H1 (cell line): ENCODE measurements around the gene LGR4. TPM values are rescaled to one million over a fixed set of nuclear protein-coding genes. Genes with fewer than 3 reads are reported as not detected.
"Not testable (repeated sequence)": the region's sequence is repeated elsewhere in the genome, so short reads cannot be mapped to it uniquely, and the experiment has no call there.

Experiments
- CTCF ChIA-PET: fragments of 300-600 bp; sonication (Branson Sonifier 250); formaldehyde crosslinking; loops from one replicate; lab custom pipeline; 2021; ENCODE audit not compliant: partially characterized antibody; lab: Charles Lee
- POLR2A ChIA-PET: fragments of 300-600 bp; sonication (Branson Sonifier 250); formaldehyde crosslinking; loops from one replicate; lab custom pipeline; 2021; ENCODE audit warnings: inconsistent platforms; ENCODE audit not compliant: partially characterized antibody; lab: Charles Lee
- DNase-seq, 2 experiments: peaks; one replicate each; pipeline versions ENCODE4 v3.0.0 to v3.0.0-alpha.2; 2010 to 2022; ENCODE audit warnings: low spot score in 2 of 2, low read depth in 1 of 2, mixed read lengths in 1 of 2
- FAIRE-seq: peaks from 2 replicates; lab custom pipeline; 2011; peaks lifted over from hg19 to GRCh38; lab: Jason Lieb, UNC
- H2AFZ ChIP-seq: 2 replicates; pipeline ENCODE4 v1.8.1; 2012; ENCODE audit warnings: low read length, inconsistent platforms
- H2AK5ac ChIP-seq: 2 replicates; pipeline ENCODE4 v1.6.1; 2013; ENCODE audit warnings: low read depth, low read length
- H2BK120ac ChIP-seq: replicated peaks from 2 replicates; pipeline ENCODE3; 2013; ENCODE audit warnings: low read depth, low read length, inconsistent platforms
- H2BK12ac ChIP-seq: 2 replicates; pipeline ENCODE4 v1.6.1; 2013; ENCODE audit warnings: low read depth, low read length
- H2BK15ac ChIP-seq: 2 replicates; pipeline ENCODE4 v1.6.1; 2013; ENCODE audit warnings: low read length
- H2BK20ac ChIP-seq: 2 replicates; pipeline ENCODE4 v1.6.1; 2013; ENCODE audit warnings: low read length
- H2BK5ac ChIP-seq: 2 replicates; pipeline ENCODE4 v1.6.1; 2013; ENCODE audit warnings: low read depth, low read length
- H3K14ac ChIP-seq: 2 replicates; pipeline ENCODE4 v1.6.1; 2013; ENCODE audit warnings: inconsistent platforms; ENCODE audit not compliant: insufficient read length
- H3K18ac ChIP-seq: 2 replicates; pipeline ENCODE4 v1.6.1; 2013; ENCODE audit warnings: low read length; ENCODE audit errors: extremely low read depth
- H3K23ac ChIP-seq: 2 replicates; pipeline ENCODE4 v1.6.1; 2013; ENCODE audit warnings: inconsistent platforms; ENCODE audit not compliant: insufficient read length
- H3K23me2 ChIP-seq: 2 replicates; pipeline ENCODE4 v1.6.1; 2013; ENCODE audit warnings: low read depth, low read length
- H3K27ac ChIP-seq: 2 replicates; pipeline ENCODE4 v1.6.1; 2011; ENCODE audit warnings: low read depth, low read length, inconsistent platforms
- H3K27me3 ChIP-seq, 4 experiments: replicated peaks in 1 of 4; 1 replicate in 1 of 4; 2 replicates in 3 of 4; pipeline versions ENCODE4 v1.6.1 to v1.8.1; 2011 to 2013; ENCODE audit warnings: low read length in 3 of 4, mild to moderate bottlenecking in 3 of 4, inconsistent platforms in 2 of 4, mixed read lengths in 2 of 4, moderate library complexity in 1 of 4; ENCODE audit not compliant: control insufficient read depth in 3 of 4, insufficient read depth in 3 of 4; ENCODE audit errors: extremely low read depth in 1 of 4
- H3K36me3 ChIP-seq, 4 experiments: 2 replicates each; pipeline versions ENCODE4 v1.6.1 to v1.8.1; 2011 to 2013; ENCODE audit warnings: mild to moderate bottlenecking in 4 of 4, low read length in 3 of 4, moderate library complexity in 2 of 4, control low read depth in 1 of 4, inconsistent platforms in 1 of 4; ENCODE audit not compliant: insufficient read depth in 4 of 4, control insufficient read depth in 2 of 4
- H3K4ac ChIP-seq: replicated peaks from 2 replicates; pipeline ENCODE3; 2013; ENCODE audit warnings: low read length, low read depth, mixed read lengths, inconsistent platforms; ENCODE audit not compliant: insufficient read length
- H3K4me1 ChIP-seq, 4 experiments: replicated peaks in 1 of 4; 1 replicate in 1 of 4; 2 replicates in 3 of 4; pipeline versions ENCODE4 v1.6.1 to v1.8.1; 2011 to 2013; ENCODE audit warnings: low read length in 3 of 4, inconsistent platforms in 2 of 4, mixed read lengths in 1 of 4; ENCODE audit not compliant: insufficient read depth in 4 of 4, control insufficient read depth in 3 of 4
- H3K4me2 ChIP-seq, 2 experiments: 2 replicates each; pipeline versions ENCODE4 v1.6.1 to v1.8.1; 2011 to 2013; ENCODE audit warnings: low read depth in 2 of 2, low read length in 2 of 2, control low read depth in 1 of 2, inconsistent platforms in 1 of 2, mild to moderate bottlenecking in 1 of 2; ENCODE audit not compliant: insufficient read depth in 1 of 2
- H3K4me3 ChIP-seq, 4 experiments: fragments of 200-600, 300-600 bp in 1 of 4; sonication (generic), shearing (Covaris generic), sonication (Bioruptor Twin) in 1 of 4; 2 replicates each; pipeline versions ENCODE4 v1.5.1 to v1.8.1; 2011 to 2016; ENCODE audit warnings: low read length in 4 of 4, low read depth in 3 of 4, control low read depth in 2 of 4, inconsistent platforms in 2 of 4, mild to moderate bottlenecking in 2 of 4, mixed read lengths in 1 of 4, moderate library complexity in 1 of 4; ENCODE audit not compliant: insufficient read depth in 2 of 4; ENCODE audit errors: extremely low read depth in 1 of 4
- H3K56ac ChIP-seq: replicated peaks from 2 replicates; pipeline ENCODE3; 2013; ENCODE audit warnings: low read depth, mild to moderate bottlenecking, mixed read lengths, low read length, inconsistent platforms; ENCODE audit not compliant: insufficient read length
- H3K79me1 ChIP-seq: 2 replicates; pipeline ENCODE4 v1.6.1; 2013; ENCODE audit warnings: low read depth, low read length, control low read depth
- H3K79me2 ChIP-seq, 2 experiments: 2 replicates each; pipeline versions ENCODE4 v1.6.1 to v1.8.1; 2012 to 2013; ENCODE audit warnings: low read length in 2 of 2, mild to moderate bottlenecking in 2 of 2, inconsistent platforms in 1 of 2; ENCODE audit not compliant: insufficient read depth in 2 of 2, control insufficient read depth in 1 of 2
- H3K9ac ChIP-seq, 4 experiments: replicated peaks in 1 of 4; 1 replicate in 1 of 4; 2 replicates in 3 of 4; pipeline versions ENCODE4 v1.6.1 to v1.8.1; 2011 to 2013; ENCODE audit warnings: low read depth in 3 of 4, low read length in 3 of 4, control low read depth in 2 of 4, mild to moderate bottlenecking in 2 of 4, moderate library complexity in 2 of 4, inconsistent platforms in 1 of 4; ENCODE audit errors: extremely low read depth in 1 of 4
- H3K9me3 ChIP-seq, 2 experiments: 2 replicates each; pipeline versions ENCODE4 v1.6.1 to v1.8.1; 2012 to 2013; ENCODE audit warnings: mild to moderate bottlenecking in 2 of 2, moderate library complexity in 2 of 2, control low read depth in 1 of 2, inconsistent platforms in 1 of 2, low read depth in 1 of 2, low read length in 1 of 2, mixed read lengths in 1 of 2; ENCODE audit not compliant: insufficient read depth in 2 of 2
- H4K20me1 ChIP-seq, 2 experiments: replicated peaks in 1 of 2; 2 replicates each; pipeline versions ENCODE3 to v1.8.1; 2011 to 2013; ENCODE audit warnings: inconsistent platforms in 2 of 2, low read length in 2 of 2, mild to moderate bottlenecking in 1 of 2; ENCODE audit not compliant: insufficient read depth in 2 of 2, control insufficient read depth in 1 of 2
- H4K5ac ChIP-seq: 2 replicates; pipeline ENCODE4 v1.6.1; 2013; ENCODE audit warnings: low read length, low read depth, mixed read lengths, inconsistent platforms; ENCODE audit not compliant: insufficient read length
- H4K8ac ChIP-seq: 2 replicates; pipeline ENCODE4 v1.8.0; 2013; ENCODE audit warnings: mild to moderate bottlenecking, moderate library complexity, low read length, inconsistent platforms; ENCODE audit not compliant: insufficient read depth; ENCODE audit errors: extremely low read depth
- H4K91ac ChIP-seq: replicated peaks from 2 replicates; pipeline ENCODE3; 2013; ENCODE audit warnings: low read length, mixed read lengths, inconsistent platforms; ENCODE audit not compliant: insufficient read length
- EP300 ChIP-seq, 2 experiments: IDR thresholded peaks; 1 replicate in 1 of 2; 2 replicates in 1 of 2; pipeline ENCODE4 v1.6.1; 2011 to 2012; ENCODE audit warnings: low read depth in 2 of 2, low read length in 2 of 2, mild to moderate bottlenecking in 2 of 2, borderline replicate concordance in 1 of 2, inconsistent platforms in 1 of 2, moderate library complexity in 1 of 2
- KDM4A ChIP-seq: IDR thresholded peaks from one replicate; pipeline ENCODE4 v1.7.1; 2012; ENCODE audit warnings: low read depth, mild to moderate bottlenecking, moderate library complexity, low read length, inconsistent platforms; ENCODE audit not compliant: severe bottlenecking
- WGBS, 2 experiments: shearing (Covaris generic) in 1 of 2; methylation state at CpG; one replicate each; pipeline versions ENCODE4 v1.1.6 to v1.1.7; 2013 to 2015; ENCODE audit warnings: low lambda C conversion rate in 2 of 2, mixed read lengths in 2 of 2, inconsistent platforms in 1 of 2, low coverage in 1 of 2, missing lambda C conversion rate in 1 of 2; ENCODE audit not compliant: insufficient replicate concordance in 2 of 2, insufficient coverage in 1 of 2, insufficient read length in 1 of 2; ENCODE audit errors: extremely low coverage in 1 of 2, missing lambda C conversion rate in 1 of 2; 5-methylcytosine and 5-hydroxymethylcytosine counted together
- polyA plus RNA-seq, 7 experiments: library from polyadenylated mRNA; depleted of rRNA in 3 of 7; stranded (reverse) in 5 of 7; unstranded in 2 of 7; fragments of >200 nt in 5 of 7; fragments of 200-250 nt in 2 of 7; gene quantifications; 1 replicate in 5 of 7; 2 replicates in 1 of 7; 4 replicates in 1 of 7; pipeline versions ENCODE4 v1.2.1 to v1.2.3, GENCODE V29; 2011 to 2013; ENCODE audit warnings: missing spikeins in 2 of 7, mixed read lengths in 2 of 7
- total RNA-seq: library from RNA; stranded (reverse); fragmentation: NEBNext Ultra II Directional; extraction: Animal tissue kit (Norgen Biotek cat#: 25700); gene quantifications from 2 replicates; pipeline ENCODE4 v1.2.1, GENCODE V29; 2021

The LGR4 gene
- total and polyA plus RNA-seq, 2 of the 8 experiments (the other 6 are each of a cell fraction or from before 2014, with no cell fraction given): 26.6 to 61.7 TPM

- TF ChIP-seq EP300 (IDR thresholded peaks at IDR 0.05; ENCODE audit: borderline replicate concordance in 1 of 2, low read depth in 2 of 2, low read length in 2 of 2) (no peak), KDM4A (no peak)
These were observed 132.6 kb downstream of the LGR4 start (continued) for GRCh38 chr11:27339941-27340340.

GRCh38 chr11:27334764-27335163, 137.8 kb downstream of the LGR4 start:
- H3K23ac ChIP-seq, H2BK12ac ChIP-seq, H4K91ac ChIP-seq, H2BK20ac ChIP-seq, H3K4ac ChIP-seq, H4K8ac ChIP-seq, H3K9ac ChIP-seq, H2AFZ ChIP-seq, H3K4me3 ChIP-seq, H2BK15ac ChIP-seq, H3K79me1 ChIP-seq, H2BK120ac ChIP-seq, FAIRE-seq, H3K14ac ChIP-seq, POLR2A ChIA-PET, H3K4me1 ChIP-seq, H2AK5ac ChIP-seq, H3K27me3 ChIP-seq, H3K27ac ChIP-seq, H3K23me2 ChIP-seq, DNase-seq, H3K9me3 ChIP-seq, H3K18ac ChIP-seq, H2BK5ac ChIP-seq, H3K79me2 ChIP-seq, H3K4me2 ChIP-seq, H4K5ac ChIP-seq, H4K20me1 ChIP-seq, H3K56ac ChIP-seq: not testable (repeated sequence)
- H3K36me3 ChIP-seq: peaks cover 0 to 16% (median under 1%) of the 10 kb centered on the region in 4 experiments; a peak in 2 of 8 replicates
- WGBS, 2 experiments: 90% methylated on average over 4 of the region's 4 CpGs; no CpG with 5 or more reads in 1 of the 2 experiments
- CTCF ChIA-PET: interaction anchor here (0.6 to 0.7 kb wide), 2 partner anchors 122 to 1329 kb away, joined by 3 to 5 read pairs; no protein-coding TSS in a partner anchor
